Muscle of leg (tissue), 16 donors: ENCODE measurements around the gene SEC24B. TPM values are rescaled to one million over a fixed set of nuclear protein-coding genes. Genes with fewer than 3 reads are reported as not detected.

Experiments used
- DNase-seq: peaks from one replicate; pipeline ENCODE4 v3.0.0; 2013
- H3K27ac ChIP-seq: one replicate; pipeline ENCODE4 v1.5.1; 2013; ENCODE audit warnings: mild to moderate bottlenecking, low read length, control low read depth
- H3K27me3 ChIP-seq: one replicate; pipeline ENCODE4 v1.6.1; 2013; ENCODE audit warnings: low read length; ENCODE audit not compliant: control insufficient read depth, insufficient read depth
- H3K36me3 ChIP-seq: one replicate; pipeline ENCODE4 v1.6.1; 2013; ENCODE audit warnings: low read length; ENCODE audit not compliant: control insufficient read depth, insufficient read depth
- H3K4me1 ChIP-seq: one replicate; pipeline ENCODE4 v1.6.1; 2013; ENCODE audit warnings: low read length; ENCODE audit not compliant: control insufficient read depth, insufficient read depth
- H3K4me3 ChIP-seq: one replicate; pipeline ENCODE4 v1.5.1; 2013; ENCODE audit warnings: low read length, control low read depth
- H3K9me3 ChIP-seq: replicated peaks from 2 replicates; pipeline ENCODE4 v1.6.1; 2013; ENCODE audit warnings: low read depth, low read length; ENCODE audit not compliant: control insufficient read depth
- WGBS: methylation state at CpG from one replicate; pipeline ENCODE4 v1.1.5; 2013; ENCODE audit warnings: missing lambda C conversion rate; ENCODE audit not compliant: insufficient coverage; 5-methylcytosine and 5-hydroxymethylcytosine counted together
- long read RNA-seq, 11 donors: transcript quantifications; one replicate each; lab custom pipeline, GENCODE V29; 2026
- polyA plus RNA-seq, 8 donors: library from polyadenylated mRNA; unstranded; fragments of 120-200 nt; gene quantifications; one replicate each; pipeline versions ENCODE4 v1.2.1 to v1.2.3, GENCODE V29; 2013; ENCODE audit warnings: inconsistent platforms in 1 of 8, low replicate concordance in 1 of 8; ENCODE audit not compliant: insufficient read length in 8 of 8, insufficient read depth in 1 of 8
- total RNA-seq: library from RNA; stranded (reverse); fragments of 120-200 nt; gene quantifications from one replicate; pipeline ENCODE4 v1.2.4, GENCODE V29; 2013

SEC24B gene
- total RNA-seq (14.7 TPM), polyA plus RNA-seq (10 to 100 TPM; 21.4 to 27.8 (median 24.3) TPM)
- long read RNA-seq, donor 1: 0 reads
- long read RNA-seq, donor 2, full-length matches to known transcripts: 1 of 1 reads
- long read RNA-seq, donor 2, partial matches to known transcripts: 0 of 1 reads
- long read RNA-seq, donor 2, other reads (novel, unspliced or antisense): 0 of 1 reads
- long read RNA-seq, donor 3, partial matches to known transcripts: 5 of 6 reads
- long read RNA-seq, donor 3, other reads (novel, unspliced or antisense): 0 of 6 reads
- long read RNA-seq, donor 4: 0 reads
- long read RNA-seq, donor 5: 0 reads
- long read RNA-seq, donor 6: 0 reads
- long read RNA-seq, donor 7: 0 reads
- long read RNA-seq, donor 8: 0 reads
- long read RNA-seq, donor 9, partial matches to known transcripts: 14 of 14 reads
- long read RNA-seq, donor 9, other reads (novel, unspliced or antisense): 0 of 14 reads
- long read RNA-seq, donor 10, partial matches to known transcripts: 18 of 19 reads
- long read RNA-seq, donor 10, other reads (novel, unspliced or antisense): 0 of 19 reads
- long read RNA-seq, donor 11: 0 reads

DNA sequence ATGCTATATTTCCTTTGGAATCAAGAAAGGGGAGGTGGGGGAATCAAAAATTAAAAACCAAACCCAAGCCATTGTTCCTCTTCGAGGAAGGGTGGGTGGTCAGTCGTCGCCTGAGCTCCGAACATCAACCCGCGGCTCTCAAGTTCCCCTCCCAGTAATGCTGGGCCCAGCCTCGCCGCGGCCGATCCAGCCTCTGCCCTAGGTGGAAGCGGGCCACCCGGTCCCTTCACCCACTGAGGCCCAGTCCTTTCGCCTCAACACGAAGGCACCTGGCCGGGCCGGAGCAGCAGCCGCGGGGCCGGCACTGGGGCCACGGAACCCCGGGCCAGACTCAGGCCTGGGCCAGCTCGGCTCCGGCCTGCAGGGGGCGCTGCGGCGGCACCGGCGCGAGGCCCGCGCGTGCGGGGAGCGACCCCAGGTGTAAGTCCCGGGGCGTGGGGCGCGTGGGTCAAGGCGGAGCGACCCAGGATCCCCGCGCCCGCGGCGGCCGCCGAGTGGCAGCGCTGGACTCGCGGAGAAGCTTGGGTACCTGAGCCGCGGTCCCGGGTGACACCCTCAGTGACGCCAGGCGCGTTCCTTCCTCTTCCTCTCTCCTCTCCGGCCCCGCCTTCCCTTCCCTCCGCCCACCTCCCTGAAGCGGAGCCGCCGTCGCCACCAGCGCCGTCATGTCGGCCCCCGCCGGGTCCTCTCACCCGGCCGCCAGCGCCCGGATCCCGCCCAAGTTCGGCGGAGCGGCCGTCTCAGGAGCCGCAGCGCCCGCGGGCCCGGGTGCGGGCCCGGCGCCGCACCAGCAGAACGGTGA lies at the start of gene SEC24B:
TSS of gene SEC24B (plus strand) at position 611 of the 802 bp plus-strand sequence. CDS start at position 666, 55 bp downstream.
- Histone ChIP-seq H3K9me3 (no peaks in the 10 kb centered on the region), H3K36me3 (peaks cover 5% of the 10 kb centered on the region), H3K27ac (peak within 1 kb of the TSS; percentile 96), H3K27me3 (no peaks in the 10 kb centered on the region), H3K4me3 (peak within 1 kb of the TSS; percentile 73), H3K4me1 (peaks cover 7% of the 10 kb centered on the region)
- peak; percentile 93 for DNase-seq
- WGBS: under 1% methylated on average over 87 of the region's 87 CpGs

DNA sequence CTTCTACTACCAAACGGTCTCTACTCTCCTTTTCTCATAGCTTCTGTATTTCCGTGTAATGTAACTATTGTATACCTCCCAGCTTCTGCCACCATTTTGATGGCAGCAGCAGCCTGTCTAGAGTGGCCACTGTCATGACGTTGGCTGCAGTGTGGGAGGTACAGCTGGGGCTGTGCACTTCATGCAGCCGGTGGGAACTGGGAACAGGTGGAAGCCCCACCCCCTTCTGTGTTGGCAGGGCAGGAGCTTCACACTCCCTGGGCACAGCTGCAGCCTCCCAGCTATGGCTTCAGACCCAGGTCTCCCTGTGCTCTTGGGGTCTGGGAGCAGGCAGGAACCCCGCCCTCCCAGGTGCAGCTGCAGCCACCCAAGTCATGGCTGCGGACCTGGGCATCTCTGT lies 49.8 kb upstream of the SEC24B start:
- Histone ChIP-seq H3K4me1 (peaks cover 19% of the 10 kb centered on the region), H3K27me3 (no peaks in the 10 kb centered on the region), H3K4me3 (no peak overlapping the region), H3K27ac (no peak overlapping the region), H3K9me3 (no peaks in the 10 kb centered on the region), H3K36me3 (no peaks in the 10 kb centered on the region)
- WGBS: 75% methylated on average over 4 of the region's 6 CpGs
- DNase-seq: peak; percentile 28

DNA sequence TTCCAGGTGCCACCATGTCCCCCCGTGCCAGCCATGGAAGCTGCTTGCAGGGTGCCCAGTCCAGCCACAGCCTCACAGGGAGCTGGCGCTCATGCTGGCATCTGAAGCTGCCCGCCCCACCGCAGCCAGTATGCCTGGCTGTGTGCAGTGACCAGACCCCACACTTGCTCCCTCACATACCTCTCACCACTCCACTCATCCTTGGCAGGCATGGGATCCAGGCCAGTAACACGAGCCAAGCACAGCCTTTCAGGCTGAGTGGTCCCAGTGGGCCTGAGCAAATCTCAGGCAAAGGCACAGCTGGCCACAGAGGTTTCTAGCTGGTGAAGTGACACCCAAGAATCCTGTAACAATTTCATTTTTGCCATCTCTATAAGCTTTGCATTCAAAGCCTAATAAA lies 48.4 kb upstream of the SEC24B start:
- WGBS: 84% methylated on average over 5 of the region's 5 CpGs
- DNase-seq: peak; percentile 18
- H3K27ac ChIP-seq: no peak overlapping the region

DNA sequence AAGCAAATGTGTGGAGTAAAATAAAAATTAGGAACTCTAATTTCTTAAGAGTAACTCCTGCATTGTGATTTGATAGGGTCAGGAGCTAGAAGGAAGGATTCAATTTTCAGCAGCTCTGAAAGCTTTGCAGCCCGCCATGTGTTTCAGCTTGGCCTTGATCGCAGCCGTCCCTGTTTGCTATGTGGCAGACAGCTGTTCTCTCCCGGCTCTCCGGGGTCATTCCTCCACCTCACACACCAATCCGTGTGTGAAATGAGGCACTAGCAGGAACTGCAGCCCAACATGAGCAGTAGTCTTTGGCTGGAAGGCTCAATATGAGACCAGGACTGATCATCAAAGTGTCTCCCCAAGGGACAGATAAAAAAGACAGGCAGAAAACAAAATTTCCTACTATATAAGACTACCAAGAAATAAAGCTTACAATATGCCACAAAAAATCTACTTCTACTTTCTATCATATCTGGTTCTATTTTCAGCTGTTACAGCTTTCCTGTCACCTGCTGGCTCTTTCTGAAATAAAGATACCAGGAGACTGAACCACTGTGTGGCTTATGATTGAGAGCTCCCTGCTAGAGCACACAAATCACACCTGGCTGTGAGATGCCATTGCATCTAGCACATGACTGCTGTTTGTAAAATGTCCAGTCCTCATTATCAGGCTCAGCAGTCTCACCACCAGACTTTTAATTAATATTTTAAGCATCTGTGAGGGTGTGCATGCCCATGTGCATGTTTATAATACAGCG lies 44.1 kb upstream of the SEC24B start:
- DNase-seq: peak; percentile 85
- Histone ChIP-seq H3K4me3 (no peak overlapping the region), H3K36me3 (no peaks in the 10 kb centered on the region), H3K27me3 (no peaks in the 10 kb centered on the region), H3K9me3 (no peaks in the 10 kb centered on the region), H3K4me1 (peaks cover 23% of the 10 kb centered on the region), H3K27ac (peak overlapping the region; percentile 70)
- 0% methylated on average over 6 of the region's 7 CpGs for WGBS

More for the DNA sequence above, 48.4 kb upstream of the SEC24B start:
- Histone ChIP-seq H3K4me3 (no peak overlapping the region), H3K9me3 (no peaks in the 10 kb centered on the region), H3K36me3 (no peaks in the 10 kb centered on the region), H3K27me3 (no peaks in the 10 kb centered on the region), H3K4me1 (peaks cover 22% of the 10 kb centered on the region)

DNA sequence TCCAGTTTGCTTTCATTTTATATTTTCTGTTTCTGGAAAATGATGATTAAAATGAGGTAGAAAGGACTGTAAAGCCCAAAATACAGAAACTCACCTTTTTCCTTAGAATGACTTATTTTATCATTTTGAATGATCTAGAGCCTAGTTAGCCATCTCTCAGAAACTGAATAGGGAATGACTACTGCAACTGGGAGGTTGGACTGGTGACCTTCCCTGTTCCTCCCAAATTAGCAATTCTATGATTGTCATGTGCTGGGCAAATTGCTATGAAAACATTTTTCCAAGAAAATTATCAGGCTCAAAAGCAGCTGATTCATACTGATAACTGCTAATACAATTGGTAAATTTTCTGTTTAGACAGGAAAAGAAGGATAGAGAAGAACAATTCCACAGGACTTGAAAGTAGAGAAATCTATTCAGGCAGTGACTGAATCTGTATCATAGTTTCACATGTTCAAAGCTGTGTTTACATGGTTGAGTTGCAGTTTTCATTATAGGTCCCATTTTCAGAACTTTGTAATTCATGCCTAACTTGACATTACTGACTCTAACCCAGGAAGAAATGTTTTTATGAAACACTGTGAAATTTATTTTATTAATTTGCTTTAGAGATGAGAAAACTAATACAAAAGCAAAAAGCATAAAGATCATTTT lies 43.4 kb upstream of the SEC24B start:
- DNase-seq: no peak
- Histone ChIP-seq H3K4me3 (no peak overlapping the region), H3K36me3 (no peaks in the 10 kb centered on the region), H3K27ac (no peak overlapping the region), H3K27me3 (no peaks in the 10 kb centered on the region), H3K9me3 (no peaks in the 10 kb centered on the region), H3K4me1 (peaks cover 16% of the 10 kb centered on the region)

DNA sequence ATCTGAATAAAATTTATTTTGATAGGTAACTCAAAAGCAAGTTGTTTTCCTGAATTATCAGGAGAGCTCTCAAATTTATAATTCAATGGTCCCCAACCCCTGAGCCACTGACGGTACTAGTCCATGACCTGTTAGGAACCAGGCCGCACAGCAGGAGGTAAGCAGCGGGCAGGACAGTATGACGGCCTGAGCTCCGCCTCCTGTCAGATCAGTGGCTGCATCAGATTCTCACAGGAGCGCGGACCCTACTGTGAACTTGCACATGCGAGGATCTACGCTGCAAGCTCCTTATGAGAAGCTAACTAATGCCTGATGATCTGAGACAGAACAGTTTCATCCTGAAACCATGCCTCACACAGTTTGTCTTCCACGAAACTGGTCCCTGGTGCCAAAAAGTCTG lies 37.9 kb upstream of the SEC24B start:
- no peaks in the 10 kb centered on the region for H3K27me3 ChIP-seq
- no peak overlapping the region for H3K4me3 ChIP-seq
- WGBS: 57% methylated on average over 9 of the region's 10 CpGs
- no peak overlapping the region for H3K27ac ChIP-seq
- H3K4me1 ChIP-seq: peaks cover under 1% of the 10 kb centered on the region
- H3K9me3 ChIP-seq: no peaks in the 10 kb centered on the region
- H3K36me3 ChIP-seq: no peaks in the 10 kb centered on the region
- no peak for DNase-seq

DNA sequence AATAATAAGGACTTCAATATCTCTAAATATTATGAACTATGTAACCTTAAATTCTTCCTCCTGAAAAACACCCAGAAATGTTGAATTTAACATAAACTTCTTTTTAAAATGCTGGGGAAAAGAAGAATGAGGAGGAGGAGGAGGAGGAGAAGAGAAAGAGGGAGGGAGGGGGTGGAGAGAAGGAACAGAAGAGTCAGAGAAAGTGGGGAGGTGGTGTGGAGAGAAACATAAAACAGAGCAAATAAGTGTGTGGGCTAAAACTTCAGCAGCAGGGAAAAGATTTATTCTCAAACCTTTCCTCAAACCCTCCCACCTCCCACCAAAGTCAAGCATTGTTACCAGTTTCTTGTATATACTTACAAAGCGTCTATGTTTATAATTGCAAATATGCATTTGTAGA lies 34.7 kb upstream of the SEC24B start:
- Histone ChIP-seq H3K27me3 (no peaks in the 10 kb centered on the region), H3K4me1 (no peaks in the 10 kb centered on the region), H3K9me3 (no peaks in the 10 kb centered on the region), H3K4me3 (no peak overlapping the region), H3K27ac (no peak overlapping the region), H3K36me3 (no peaks in the 10 kb centered on the region)
- whole genome bisulfite sequencing: no CpG with 5 or more reads among the region's 1 CpG
- DNase-seq: no peak

DNA sequence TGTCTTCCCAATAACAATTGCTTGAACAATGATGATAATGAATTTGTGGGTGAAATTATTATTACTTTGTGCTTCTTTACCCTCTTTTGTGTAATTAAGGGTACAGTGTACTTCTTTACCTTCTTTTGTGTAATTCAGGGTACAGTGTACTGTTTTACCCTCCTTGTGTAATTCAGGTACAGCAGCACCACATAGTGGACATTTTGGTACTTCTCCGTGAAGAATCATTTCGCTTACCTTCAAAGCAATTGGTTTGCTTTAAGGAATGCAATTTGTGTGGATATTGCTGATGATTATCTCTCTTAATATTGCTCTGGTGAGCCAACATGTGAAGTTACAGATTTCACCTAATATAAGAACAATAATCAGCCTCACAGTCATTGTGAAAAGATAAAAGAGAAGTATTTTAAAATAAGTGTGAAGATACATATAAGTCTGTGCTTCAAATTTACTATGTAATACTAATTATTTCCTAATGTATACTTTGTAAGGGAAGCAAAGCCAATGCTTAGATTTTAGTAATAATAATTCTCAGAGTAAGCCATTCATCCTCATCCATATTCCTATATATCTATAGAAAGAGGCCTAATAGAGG lies 27.2 kb upstream of the SEC24B start:
- no peak overlapping the region for H3K4me3 ChIP-seq
- DNase-seq: peak; percentile 75
- no peaks in the 10 kb centered on the region for H3K9me3 ChIP-seq
- H3K27me3 ChIP-seq: no peaks in the 10 kb centered on the region
- no CpG with 5 or more reads among the region's 2 CpGs for WGBS
- H3K36me3 ChIP-seq: no peaks in the 10 kb centered on the region
- no peak overlapping the region for H3K27ac ChIP-seq
- no peaks in the 10 kb centered on the region for H3K4me1 ChIP-seq

DNA sequence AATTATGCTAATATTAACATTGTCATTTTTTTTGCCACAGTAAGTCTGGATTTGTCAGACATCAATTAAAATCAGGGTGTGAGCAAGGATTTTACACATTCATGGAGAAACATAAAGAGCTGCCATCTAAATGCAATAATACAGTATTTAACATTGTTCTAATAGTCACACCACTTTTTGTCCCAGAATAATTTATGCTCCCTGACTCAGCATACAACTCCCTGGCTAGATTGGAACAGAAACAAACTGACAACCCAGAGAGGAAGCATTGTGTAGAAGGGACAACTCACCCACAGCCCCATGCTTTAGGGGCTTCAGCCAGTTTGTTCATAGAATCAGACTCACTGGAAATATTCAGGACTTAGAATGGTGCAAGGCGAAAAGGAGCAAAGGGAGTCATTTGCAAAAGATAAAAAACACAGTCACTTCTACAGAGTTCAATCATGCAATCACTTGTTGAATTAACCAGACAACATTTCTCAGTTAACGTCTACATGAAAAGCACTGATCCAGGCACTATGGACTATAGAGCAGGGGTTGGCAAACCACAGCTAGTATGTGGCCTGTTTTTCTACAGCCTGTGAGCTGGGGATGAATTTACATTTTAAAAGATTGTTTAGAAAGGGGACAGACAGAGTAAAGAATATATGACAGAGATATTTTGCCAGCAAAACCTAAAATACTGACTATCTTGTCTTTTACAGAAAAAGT lies 26.4 kb upstream of the SEC24B start:
- H3K4me3 ChIP-seq: no peak overlapping the region
- H3K36me3 ChIP-seq: no peaks in the 10 kb centered on the region
- no peaks in the 10 kb centered on the region for H3K27me3 ChIP-seq
- no peak for DNase-seq
- peaks cover 4% of the 10 kb centered on the region for H3K4me1 ChIP-seq
- no peaks in the 10 kb centered on the region for H3K9me3 ChIP-seq
- H3K27ac ChIP-seq: no peak overlapping the region
- 100% methylated on average over 1 of the region's 2 CpGs for WGBS
